Smooth muscle cell (in vitro differentiated cells): ENCODE results near the gene FAM204A. TPM values are rescaled to one million over a fixed set of nuclear protein-coding genes. Genes with fewer than 3 reads are reported as not detected.

Experiments used
- DNase-seq: peaks from one replicate; lab custom pipeline; 2025; ENCODE audit not compliant: unreplicated experiment; lab: John Stamatoyannopoulos, UW
- H2AFZ ChIP-seq: fragments of 200-600 bp; sonication (generic); 2 replicates; pipeline ENCODE4 v1.6.0; 2016; ENCODE audit warnings: antibody characterized with exemption, low read depth, mild to moderate bottlenecking
- H3F3A ChIP-seq: fragments of 200-600 bp; sonication (generic); 2 replicates; pipeline ENCODE4 v1.6.0; 2017; ENCODE audit warnings: antibody characterized with exemption, low read depth
- H3K27ac ChIP-seq: fragments of 200-600 bp; sonication (generic); 2 replicates; pipeline ENCODE4 v1.5.1; 2016; ENCODE audit warnings: low read depth, mild to moderate bottlenecking
- H3K27me3 ChIP-seq: fragments of 200-600 bp; sonication (generic); 2 replicates; pipeline ENCODE4 v1.6.1; 2016; ENCODE audit warnings: low read depth, mild to moderate bottlenecking
- H3K36me3 ChIP-seq: fragments of 200-600 bp; sonication (generic); 2 replicates; pipeline ENCODE4 v1.5.1; 2016; ENCODE audit warnings: low read depth
- H3K4me1 ChIP-seq: fragments of 200-600 bp; sonication (generic); 2 replicates; pipeline ENCODE4 v1.5.1; 2016; ENCODE audit warnings: low read depth
- H3K4me2 ChIP-seq: fragments of 200-600 bp; sonication (generic); 2 replicates; pipeline ENCODE4 v1.6.0; 2016; ENCODE audit warnings: mild to moderate bottlenecking
- H3K4me3 ChIP-seq: fragments of 200-600 bp; sonication (generic); 2 replicates; pipeline ENCODE4 v1.5.1; 2016; ENCODE audit warnings: mild to moderate bottlenecking
- H3K79me2 ChIP-seq: fragments of 200-600 bp; sonication (generic); 2 replicates; pipeline ENCODE4 v1.6.0; 2016; ENCODE audit warnings: low read depth, mild to moderate bottlenecking
- H3K9ac ChIP-seq: fragments of 200-600 bp; sonication (generic); 2 replicates; pipeline ENCODE4 v1.6.0; 2016; ENCODE audit warnings: low read depth
- H3K9me3 ChIP-seq: fragments of 200-600 bp; sonication (generic); replicated peaks from 2 replicates; pipeline ENCODE4 v1.5.1; 2016; ENCODE audit warnings: low read depth
- H4K20me1 ChIP-seq: fragments of 200-600 bp; sonication (generic); 2 replicates; pipeline ENCODE4 v1.6.0; 2016; ENCODE audit warnings: low read depth
- CTCF ChIP-seq: fragments of 200-600 bp; sonication (generic); IDR thresholded peaks from 2 replicates; pipeline ENCODE4 v1.5.1; 2017; ENCODE audit warnings: borderline replicate concordance, mild to moderate bottlenecking, antibody characterized with exemption; ENCODE audit not compliant: insufficient read depth, poor library complexity, severe bottlenecking
- WGBS: methylation state at CpG from one replicate; pipeline ENCODE4 v1.1.7; 2016; ENCODE audit warnings: low lambda C conversion rate; 5-methylcytosine and 5-hydroxymethylcytosine counted together
- polyA plus RNA-seq: library from polyadenylated mRNA; unstranded; fragments of >200 nt; fragmentation: Nextera tagmentation; extraction: Ambion mirVana; gene quantifications from 2 replicates; pipeline ENCODE4 v1.2.1, GENCODE V29; 2016
- total RNA-seq: library from RNA; depleted of rRNA; stranded (reverse); fragments of >200 nt; gene quantifications from 2 replicates; pipeline ENCODE4 v1.2.3, GENCODE V29; 2014

The FAM204A gene
- total and polyA plus RNA-seq, 2 experiments from 2014 or later: 67.9 to 73.4 TPM

GRCh38 chr10:118305730-118306129 lies 36.4 kb downstream of the FAM204A start:
- H3K79me2 ChIP-seq: no peaks in the 10 kb centered on the region
- H3K9me3 ChIP-seq: no peaks in the 10 kb centered on the region
- no peaks in the 10 kb centered on the region for H3K36me3 ChIP-seq
- H3K9ac ChIP-seq: no peak overlapping the region
- H3K27me3 ChIP-seq: no peaks in the 10 kb centered on the region
- peaks cover 3% of the 10 kb centered on the region for H3K4me1 ChIP-seq
- no peak for DNase-seq
- no peak overlapping the region for H3K27ac ChIP-seq
- H2AFZ ChIP-seq: no peak overlapping the region
- no peak overlapping the region for H3K4me3 ChIP-seq
- H3F3A ChIP-seq: no peaks in the 10 kb centered on the region
- no peak overlapping the region for H3K4me2 ChIP-seq
- no peaks in the 10 kb centered on the region for H4K20me1 ChIP-seq
- WGBS: 97% methylated on average over 1 of the region's 1 CpG
- TF ChIP-seq CTCF: no peak

GRCh38 chr10:118304521-118304920 lies 37.6 kb downstream of the FAM204A start:
- no peak overlapping the region for H3K4me3 ChIP-seq
- DNase-seq: no peak
- no peaks in the 10 kb centered on the region for H3K9me3 ChIP-seq
- 94% methylated on average over 6 of the region's 6 CpGs for WGBS
- no peaks in the 10 kb centered on the region for H3K79me2 ChIP-seq
- H3F3A ChIP-seq: no peaks in the 10 kb centered on the region
- H3K36me3 ChIP-seq: no peaks in the 10 kb centered on the region
- TF ChIP-seq CTCF: no peak
- H4K20me1 ChIP-seq: no peaks in the 10 kb centered on the region
- H3K4me1 ChIP-seq: peaks cover 3% of the 10 kb centered on the region
- no peak overlapping the region for H3K4me2 ChIP-seq
- H2AFZ ChIP-seq: no peak overlapping the region
- H3K27me3 ChIP-seq: no peaks in the 10 kb centered on the region
- H3K27ac ChIP-seq: no peak overlapping the region
- H3K9ac ChIP-seq: no peak overlapping the region

GRCh38 chr10:118301211-118301610 lies 40.9 kb downstream of the FAM204A start:
- H3F3A ChIP-seq: no peaks in the 10 kb centered on the region
- no peaks in the 10 kb centered on the region for H3K9me3 ChIP-seq
- no peak overlapping the region for H3K9ac ChIP-seq
- H3K27me3 ChIP-seq: no peaks in the 10 kb centered on the region
- H3K27ac ChIP-seq: no peak overlapping the region
- H3K79me2 ChIP-seq: no peaks in the 10 kb centered on the region
- no peak overlapping the region for H2AFZ ChIP-seq
- H4K20me1 ChIP-seq: no peaks in the 10 kb centered on the region
- no peak for TF ChIP-seq CTCF
- DNase-seq: no peak
- H3K4me2 ChIP-seq: no peak overlapping the region
- H3K36me3 ChIP-seq: no peaks in the 10 kb centered on the region
- peaks cover 3% of the 10 kb centered on the region for H3K4me1 ChIP-seq
- 98% methylated on average over 2 of the region's 2 CpGs for WGBS
- H3K4me3 ChIP-seq: no peak overlapping the region

GRCh38 chr10:118300320-118300719 lies 41.8 kb downstream of the FAM204A start:
- H4K20me1 ChIP-seq: no peaks in the 10 kb centered on the region
- H3K4me3 ChIP-seq: no peak overlapping the region
- peaks cover 3% of the 10 kb centered on the region for H3K4me1 ChIP-seq
- WGBS: 96% methylated on average over 1 of the region's 1 CpG
- no peaks in the 10 kb centered on the region for H3K79me2 ChIP-seq
- no peak for DNase-seq
- H3F3A ChIP-seq: no peaks in the 10 kb centered on the region
- H3K27ac ChIP-seq: no peak overlapping the region
- H2AFZ ChIP-seq: no peak overlapping the region
- H3K9me3 ChIP-seq: no peaks in the 10 kb centered on the region
- TF ChIP-seq CTCF: no peak
- H3K9ac ChIP-seq: no peak overlapping the region
- H3K27me3 ChIP-seq: no peaks in the 10 kb centered on the region
- H3K4me2 ChIP-seq: no peak overlapping the region
- no peaks in the 10 kb centered on the region for H3K36me3 ChIP-seq
